NCI-H1436 (cell line): ENCODE data around the gene CSNK1E.

Source experiments
- DNase-seq: peaks from one replicate; lab custom pipeline; 2025; lab: John Stamatoyannopoulos, UW

The CSNK1E gene

GRCh38 chr22:38305471-38306448 is 11.5 kb downstream of the CSNK1E start:
- DNase-seq = no peak

GRCh38 chr22:38304526-38304925 is 12.7 kb downstream of the CSNK1E start:
- no peak for DNase-seq

GRCh38 chr22:38303974-38304373 is 13.3 kb downstream of the CSNK1E start:
- DNase-seq = no peak

GRCh38 chr22:38302906-38303305 is 14.3 kb downstream of the CSNK1E start:
- no peak for DNase-seq

GRCh38 chr22:38300946-38301345 is 16.3 kb downstream of the CSNK1E start:
- no peak for DNase-seq

GRCh38 chr22:38300197-38300945 is 16.9 kb downstream of the CSNK1E start:
- DNase-seq = no peak

GRCh38 chr22:38299770-38300102 is 17.5 kb downstream of the CSNK1E start:
- no peak for DNase-seq

GRCh38 chr22:38298312-38299005 is 18.8 kb downstream of the CSNK1E start:
- no peak for DNase-seq

- DNase-seq = no peak
These were observed 20.9 kb downstream of the CSNK1E start for GRCh38 chr22:38296372-38296771.

GRCh38 chr22:38295863-38296262 is 21.4 kb downstream of the CSNK1E start:
- no peak for DNase-seq

GRCh38 chr22:38295339-38295738 is 21.9 kb downstream of the CSNK1E start:
- DNase-seq = no peak

- DNase-seq = no peak
These were observed 23.0 kb downstream of the CSNK1E start for GRCh38 chr22:38294193-38294592.

GRCh38 chr22:38292694-38293093 is 24.5 kb downstream of the CSNK1E start:
- no peak for DNase-seq

- DNase-seq = no peak
These were observed 25.9 kb downstream of the CSNK1E start for GRCh38 chr22:38291201-38291777.

GRCh38 chr22:38290347-38290746 is 26.9 kb downstream of the CSNK1E start:
- DNase-seq = no peak

GRCh38 chr22:38289583-38290082 is 27.6 kb downstream of the CSNK1E start:
- DNase-seq = no peak

GRCh38 chr22:38286915-38287669 is 30.1 kb downstream of the CSNK1E start:
- no peak for DNase-seq

- no peak for DNase-seq
These were observed 32.2 kb downstream of the CSNK1E start for GRCh38 chr22:38285018-38285417.

GRCh38 chr22:38284042-38284402 is 33.2 kb downstream of the CSNK1E start:
- DNase-seq = no peak

- DNase-seq = no peak
These were observed 34.8 kb downstream of the CSNK1E start for GRCh38 chr22:38282397-38282796.

GRCh38 chr22:38276166-38276565 is 41.1 kb downstream of the CSNK1E start:
- DNase-seq = no peak
